ELF-1 (cell line): ENCODE measurements around the gene ZNF487.

ENCODE experiments used
- DNase-seq: peaks from one replicate; pipeline ENCODE4 v3.0.0-alpha.2; 2016; ENCODE audit warnings: low read depth, low spot score

The ZNF487 gene

DNA sequence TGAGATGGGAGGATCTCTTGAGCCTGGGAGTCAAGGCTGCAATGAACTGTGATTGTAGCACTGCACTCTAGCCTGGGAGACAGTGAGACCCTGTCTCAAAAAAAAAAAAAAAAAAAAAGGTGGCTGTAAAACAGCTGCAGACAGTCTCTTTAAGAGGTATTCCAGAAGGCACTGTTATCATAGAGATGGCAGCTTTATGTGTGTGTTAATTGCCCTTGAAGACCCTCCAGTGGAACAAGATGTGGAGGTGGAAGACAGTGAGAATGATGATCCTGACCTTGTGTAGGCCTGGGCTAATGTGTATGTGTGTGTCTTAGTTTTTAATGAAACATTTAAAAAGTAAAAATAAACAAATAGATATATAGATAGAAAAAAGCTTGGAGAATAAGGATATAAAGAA is 66.0 kb downstream of the ZNF487 start:
- no peak for DNase-seq

DNA sequence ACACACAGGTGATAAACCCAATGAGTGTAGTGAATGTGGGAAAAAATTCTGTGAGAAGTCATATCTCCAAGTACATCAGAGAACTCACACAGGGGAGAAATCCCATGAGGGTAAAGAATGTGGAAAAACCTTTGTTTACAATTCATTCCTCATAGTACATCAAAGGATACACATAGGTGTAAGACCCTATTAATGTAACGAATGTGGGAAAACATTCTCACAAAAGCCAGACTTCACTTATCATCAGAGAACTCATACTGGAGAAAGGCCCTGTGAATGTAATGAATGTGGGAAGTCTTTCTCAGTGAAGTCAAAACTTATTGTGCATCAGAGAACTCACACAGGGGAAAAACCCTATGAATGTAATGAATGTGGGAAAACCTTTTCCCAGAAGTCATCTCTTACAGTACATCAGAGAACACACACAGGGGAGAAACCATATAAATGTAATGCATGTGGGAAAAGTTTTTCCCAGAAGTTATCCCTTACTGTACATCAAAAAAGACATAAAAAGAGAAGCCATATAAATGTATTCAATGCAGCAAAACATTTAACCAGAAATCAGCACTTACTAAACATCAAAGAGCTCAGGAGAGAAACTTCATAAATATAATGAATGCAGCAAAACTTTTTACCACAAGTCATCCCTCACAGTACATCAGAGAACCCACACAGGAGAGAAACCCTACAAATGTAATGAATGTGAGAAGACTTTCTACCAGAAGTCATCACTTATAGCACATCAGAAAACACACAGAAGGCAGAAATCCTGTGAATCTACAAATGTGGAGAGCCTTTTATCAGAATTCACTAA is 87.7 kb downstream of the ZNF487 start:
- no peak for DNase-seq
